T-helper 22 cell (primary cell): ENCODE results near the gene NEDD9.

Source experiments
- DNase-seq: peaks from one replicate; pipeline ENCODE4 v3.0.0-alpha.2; 2020; ENCODE audit warnings: low read depth

The NEDD9 gene

DNA sequence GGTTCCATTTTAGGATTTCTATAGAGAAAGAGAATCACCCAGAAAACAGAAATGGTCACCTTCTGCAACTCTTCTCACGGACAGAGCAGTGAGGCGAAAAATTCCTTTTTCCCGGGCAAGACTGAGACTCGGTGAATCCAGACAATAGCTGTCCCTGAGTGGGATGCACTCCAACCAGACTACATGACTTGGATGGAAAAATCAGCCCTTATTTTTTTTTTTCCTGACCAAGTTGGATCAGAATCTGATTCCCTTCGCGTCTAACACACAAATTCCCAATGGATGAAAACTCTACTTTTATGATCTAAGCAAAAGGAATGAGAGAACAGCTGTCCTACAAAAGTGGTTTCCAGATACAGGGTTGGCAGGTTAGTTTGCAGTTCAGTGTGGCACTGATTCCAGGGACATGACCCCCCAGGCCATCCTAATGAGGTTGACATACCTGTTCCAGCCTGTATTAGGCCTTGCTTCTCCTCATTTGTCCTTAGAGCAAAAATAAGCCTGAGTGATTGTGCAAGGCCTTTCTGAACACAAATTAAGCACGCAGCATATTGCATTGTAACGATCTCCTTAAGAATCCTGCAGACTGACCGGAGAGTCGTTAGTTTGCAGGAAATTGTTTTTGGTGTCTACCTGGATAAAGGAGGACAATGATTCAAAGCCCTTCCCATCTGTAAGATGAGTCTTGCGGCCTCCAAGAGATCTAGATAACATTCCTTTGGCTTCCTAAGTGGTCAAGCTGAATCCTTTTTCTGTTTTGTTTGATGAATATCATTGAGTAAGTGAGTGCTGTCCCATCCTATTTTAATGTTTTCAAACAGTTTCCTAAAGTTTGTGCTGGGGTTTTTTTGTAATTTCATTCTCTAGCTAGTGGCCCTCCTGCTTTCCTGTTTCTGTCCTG lies 1.5 kb upstream of the NEDD9 start:
- no peak for DNase-seq

DNA sequence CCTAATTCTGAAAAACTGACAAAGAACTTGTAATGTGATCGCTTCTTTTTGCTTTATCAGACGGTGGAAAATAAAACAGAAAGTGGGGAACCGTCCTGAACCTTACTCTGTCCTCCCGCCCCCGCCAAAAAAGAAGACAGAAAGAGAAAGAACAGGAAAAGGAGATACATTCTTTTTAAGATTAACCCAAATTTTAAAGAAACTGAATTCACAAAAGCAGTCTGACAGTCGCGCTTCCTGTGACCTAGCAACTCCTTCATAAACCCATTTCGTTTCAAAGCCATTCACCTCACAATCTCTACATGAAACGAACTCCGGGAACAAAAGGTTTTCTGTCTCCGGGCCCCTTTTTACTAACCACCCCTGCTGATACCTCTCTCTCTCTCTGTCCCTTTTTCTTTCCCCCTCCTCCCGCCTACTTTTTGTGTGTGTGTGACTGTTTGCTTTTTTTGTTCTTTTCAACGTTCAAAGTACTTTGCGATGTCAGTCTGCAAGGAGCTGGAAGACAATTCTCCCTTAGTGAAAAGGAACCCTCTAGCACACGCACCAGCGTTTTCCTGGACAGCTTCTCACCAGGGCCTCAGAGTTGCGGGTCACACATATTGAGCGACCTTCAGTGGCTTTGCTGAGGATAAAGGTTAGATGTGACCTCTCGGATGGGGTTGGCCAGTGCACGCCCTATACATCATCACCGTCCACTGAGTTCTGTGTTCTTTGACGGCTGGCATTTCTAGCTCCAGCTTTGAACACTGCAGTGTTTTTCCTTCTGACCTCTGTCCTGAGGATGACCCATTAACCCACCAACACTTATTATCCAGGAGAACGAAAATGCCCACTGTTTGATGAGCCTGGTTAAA lies 530 bp upstream of the NEDD9 start:
- no peak for DNase-seq

DNA sequence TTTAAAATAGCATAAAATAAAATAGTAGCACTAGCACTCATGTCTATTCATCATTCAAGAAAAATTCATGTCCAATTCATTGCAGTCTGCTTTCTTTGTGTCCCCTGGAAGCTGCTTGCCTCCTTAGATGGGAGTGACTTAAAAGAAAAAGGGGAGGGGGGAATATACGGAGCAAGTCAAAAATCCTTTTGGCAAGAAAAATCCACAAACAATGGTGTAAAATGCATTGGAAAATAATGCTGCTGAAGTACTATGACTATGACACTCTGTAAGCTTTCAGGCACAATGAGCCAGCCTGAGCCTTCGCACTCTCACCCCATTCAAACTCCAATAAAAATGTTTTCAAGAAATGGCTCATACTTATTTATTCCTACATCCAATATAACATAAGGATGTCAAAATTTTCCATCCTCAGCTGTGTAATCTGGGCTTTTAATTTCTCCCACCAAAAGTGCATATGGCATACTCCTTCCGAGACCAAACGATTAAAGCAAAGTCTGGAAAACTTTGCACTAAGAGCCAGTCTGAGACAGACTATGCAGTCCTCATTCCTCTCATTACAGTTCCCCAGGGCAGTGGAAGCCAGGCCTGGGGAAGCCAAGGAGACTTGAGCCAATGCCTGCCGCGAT lies 790 bp downstream of the NEDD9 start:
- no peak for DNase-seq

DNA sequence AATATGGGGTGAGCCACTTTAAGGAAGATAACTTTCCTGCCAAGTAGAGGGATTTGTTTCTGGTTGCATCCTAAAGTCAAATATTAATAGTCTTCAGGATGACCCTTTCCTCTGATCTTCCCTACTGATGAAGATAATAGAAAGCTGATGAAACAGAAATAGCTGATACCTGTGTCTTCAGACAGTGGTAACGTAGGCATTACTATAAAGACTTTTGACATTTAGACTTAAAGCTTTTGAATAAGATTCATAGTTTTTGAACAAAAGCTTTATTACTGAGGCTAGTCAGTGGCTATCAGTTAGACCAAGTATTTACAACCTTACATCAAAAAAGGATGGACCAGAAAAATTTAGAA lies 1.4 kb downstream of the NEDD9 start:
- no peak for DNase-seq

DNA sequence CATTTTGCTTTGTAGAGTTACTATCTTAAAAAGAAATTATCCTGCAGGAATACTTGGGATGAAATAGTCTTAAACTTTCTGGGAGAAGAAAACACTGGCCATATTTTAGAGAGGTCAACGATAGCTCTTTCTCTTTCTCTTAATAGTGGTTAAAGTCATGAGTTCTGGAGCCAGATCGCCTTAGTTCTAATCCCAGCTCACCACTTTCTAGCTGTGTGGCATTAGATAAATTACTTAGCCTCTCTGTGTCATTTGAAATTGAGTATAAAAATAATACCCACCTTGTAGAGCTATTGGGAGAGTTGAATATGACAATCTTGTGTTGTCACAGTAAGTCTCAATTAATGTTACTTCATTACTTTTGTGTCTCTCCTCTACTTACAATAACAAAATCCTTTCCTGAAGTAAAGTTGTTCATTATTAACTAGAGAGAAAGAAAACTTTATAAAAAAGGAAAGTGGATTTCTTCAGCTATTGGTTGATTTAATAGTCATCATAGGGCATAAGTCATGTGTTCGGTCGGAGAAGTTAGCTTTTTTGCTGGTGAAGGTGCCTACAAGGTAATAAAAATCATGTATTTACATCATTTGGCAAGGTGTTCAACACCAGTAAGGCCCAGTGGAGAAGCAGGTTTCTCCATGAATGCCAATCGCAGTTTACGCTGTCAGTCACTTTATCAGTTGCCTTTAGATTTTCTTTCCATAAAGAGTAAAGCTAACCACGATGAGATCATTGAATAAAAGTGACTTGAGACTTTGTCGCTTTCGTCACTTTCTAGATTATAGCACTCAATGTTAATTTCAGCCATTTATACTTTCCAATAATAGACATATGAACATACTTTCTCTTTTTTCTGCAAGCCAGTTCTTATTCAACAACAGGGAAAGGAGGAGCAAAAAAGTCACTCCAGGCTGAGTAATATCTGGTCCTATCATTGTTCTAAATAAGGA lies 2.0 kb downstream of the NEDD9 start:
- no peak for DNase-seq

DNA sequence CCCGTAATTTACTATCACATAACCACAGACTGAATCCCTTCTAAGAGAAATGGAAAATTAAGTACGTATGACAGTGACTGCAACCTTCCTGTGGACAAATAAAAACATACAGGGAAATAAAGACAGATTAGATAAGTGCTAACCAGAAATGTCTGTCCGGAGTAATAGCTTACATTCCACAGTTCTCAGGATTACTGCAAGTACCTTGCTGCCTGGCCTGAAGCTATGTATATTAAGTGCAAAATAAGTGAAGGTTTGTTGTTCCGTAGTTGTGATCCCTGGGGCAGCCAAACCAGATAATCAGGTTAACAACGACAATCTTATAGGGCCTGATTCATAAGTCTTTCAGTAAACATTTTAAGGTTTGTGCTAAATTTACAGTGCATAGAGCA lies 2.8 kb downstream of the NEDD9 start:
- DNase-seq = no peak

DNA sequence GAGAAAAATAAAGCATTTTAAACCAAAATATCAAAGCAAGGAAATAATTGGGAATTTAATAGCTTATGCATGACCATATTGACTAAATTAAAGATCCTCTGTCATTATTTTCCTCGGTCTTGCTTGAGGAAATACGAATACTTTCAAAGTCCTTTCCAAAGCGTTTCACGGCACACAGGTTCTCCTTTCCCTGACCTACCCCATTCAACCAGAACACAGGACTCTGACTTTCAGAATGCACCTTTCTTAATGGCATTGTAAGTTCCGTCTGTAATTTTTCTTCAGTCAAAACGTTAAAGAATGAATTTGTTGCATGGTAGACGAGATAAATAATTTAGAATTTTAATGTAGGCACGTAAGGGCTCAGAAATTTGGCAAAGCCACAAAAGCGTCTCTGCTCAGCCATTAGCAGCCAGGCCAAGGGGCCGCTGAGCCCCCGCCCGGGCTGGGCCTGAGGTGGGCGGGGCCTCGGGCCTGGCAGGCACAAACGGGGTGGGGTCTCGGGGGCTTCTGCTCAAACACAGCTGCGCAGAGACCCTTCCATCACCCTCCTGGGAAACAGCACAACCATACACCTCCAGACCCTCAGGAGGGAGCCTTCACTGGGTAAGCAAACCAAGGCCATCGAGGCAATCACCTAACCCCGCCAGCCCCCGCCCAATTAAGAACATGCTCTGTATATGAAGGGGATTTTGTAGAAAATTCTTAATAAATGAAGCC lies 3.4 kb downstream of the NEDD9 start:
- no peak for DNase-seq

DNA sequence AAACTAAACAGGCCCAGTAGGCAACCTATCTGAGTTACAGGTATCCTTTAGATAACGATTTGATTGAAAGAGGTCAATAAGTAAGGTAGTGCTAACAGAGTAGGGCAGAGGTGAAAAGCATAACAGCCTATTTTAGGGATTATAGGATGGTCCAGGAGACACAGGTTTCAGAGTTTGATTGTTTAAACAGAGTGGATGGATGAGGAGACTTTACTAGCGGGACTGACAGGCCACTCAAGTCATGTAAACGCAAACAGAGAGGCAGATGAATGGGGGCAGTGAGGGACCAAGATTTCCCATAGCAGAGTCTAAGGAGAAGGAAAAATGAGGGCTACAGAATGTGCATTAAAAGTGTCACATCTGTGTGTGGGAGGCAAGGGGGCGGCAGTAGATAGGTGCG lies 4.8 kb downstream of the NEDD9 start:
- no peak for DNase-seq

DNA sequence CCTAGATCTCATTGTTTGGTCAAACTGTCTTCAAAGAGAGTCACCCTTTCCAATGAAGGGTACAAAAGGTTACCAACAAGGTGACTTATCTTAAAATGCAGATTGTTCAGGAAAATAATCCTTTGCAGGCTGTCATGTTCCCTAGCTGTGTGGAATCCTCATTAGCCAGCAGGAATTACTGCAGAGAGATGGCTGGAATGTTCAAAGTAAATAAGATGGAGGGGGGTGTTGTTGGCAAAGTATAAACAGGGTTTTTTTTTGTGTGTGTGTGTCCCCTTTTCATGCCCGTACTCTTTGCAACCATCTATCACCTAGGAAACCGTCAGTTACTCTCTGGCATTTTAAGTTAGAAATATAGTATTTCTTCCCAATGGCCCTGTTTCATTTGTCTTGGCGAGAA lies 6.5 kb downstream of the NEDD9 start:
- DNase-seq = no peak

DNA sequence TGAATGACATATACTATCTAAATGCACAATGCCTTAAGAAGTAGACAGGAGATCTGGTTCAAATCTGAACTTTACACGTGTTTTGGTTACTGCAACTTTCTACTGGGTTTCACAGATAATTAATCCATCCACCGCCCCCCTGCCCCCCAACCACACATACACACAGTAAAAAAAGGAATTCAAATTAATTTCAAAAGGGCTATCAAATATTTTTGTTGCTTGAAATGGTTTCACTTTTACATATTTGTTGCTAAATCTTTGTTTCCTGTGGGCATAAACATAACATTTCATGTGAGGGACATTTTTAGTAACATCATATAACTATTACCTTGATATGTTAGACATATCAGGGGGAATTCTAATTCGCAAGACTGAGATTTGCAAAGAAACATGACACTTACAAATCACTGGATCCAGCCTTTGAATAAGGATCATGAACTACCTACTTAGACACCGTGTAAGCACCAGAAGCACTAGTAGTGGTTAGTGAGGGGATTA lies 7.5 kb downstream of the NEDD9 start:
- no peak for DNase-seq

DNA sequence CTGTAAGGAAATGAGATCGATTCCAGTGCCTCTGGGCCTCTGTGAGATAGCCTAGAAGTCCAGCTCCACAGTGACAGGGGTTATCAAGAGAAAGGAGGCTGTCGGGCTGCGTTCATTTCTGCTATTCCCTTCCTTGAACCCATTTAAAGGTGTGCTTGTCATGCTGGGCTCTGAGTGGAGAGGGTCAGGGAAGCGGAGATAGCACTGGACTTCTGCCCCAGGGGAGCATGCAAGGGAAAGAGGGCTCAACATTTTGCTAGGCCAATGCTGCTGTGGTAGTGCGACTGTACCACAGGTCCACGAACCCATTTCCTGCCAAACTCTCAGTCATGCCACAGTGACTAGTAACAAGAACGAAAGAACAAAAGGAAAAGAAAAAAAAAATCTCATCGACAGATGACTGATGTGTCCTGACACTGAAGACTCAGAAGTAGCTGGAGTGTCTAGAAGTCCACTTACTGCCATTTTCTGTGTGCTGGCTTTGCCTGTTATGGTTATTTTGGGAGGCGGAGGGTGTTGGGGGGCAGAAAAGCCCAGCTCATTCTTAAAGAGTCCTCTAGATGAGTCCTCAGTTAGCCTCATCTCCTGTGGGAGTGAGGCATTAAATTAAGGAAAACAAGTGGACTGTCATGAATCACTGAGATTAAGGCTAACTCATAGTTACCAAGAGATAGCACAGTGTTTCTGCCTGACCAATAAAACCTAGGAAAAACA lies 8.1 kb downstream of the NEDD9 start:
- no peak for DNase-seq

DNA sequence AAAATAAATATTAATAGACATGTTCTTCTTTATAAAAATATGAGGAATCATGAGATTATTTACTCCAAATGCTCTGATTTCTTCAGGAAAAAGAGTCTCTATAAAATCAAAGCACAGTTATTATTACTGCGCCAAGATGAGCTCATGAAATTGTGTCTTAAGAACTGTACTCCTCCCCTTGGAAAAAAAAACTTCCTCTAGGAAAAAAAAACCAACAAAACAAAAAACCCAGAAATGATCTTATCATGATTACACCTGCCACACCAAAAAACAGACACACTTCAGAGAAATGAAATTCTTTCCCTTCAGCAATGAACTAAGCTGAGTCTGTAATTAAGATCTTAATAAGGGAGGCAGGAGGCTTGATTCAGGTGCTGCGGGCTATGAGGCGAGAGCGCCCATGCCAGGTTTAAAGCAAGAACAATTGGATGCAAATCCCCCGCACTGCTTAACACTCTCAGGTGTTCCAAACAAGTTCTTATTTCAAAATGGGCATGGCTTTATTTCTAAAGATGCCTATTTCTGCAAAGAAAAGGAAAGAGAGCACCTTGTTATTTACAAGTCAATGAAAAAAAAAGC lies 9.1 kb downstream of the NEDD9 start:
- no peak for DNase-seq

DNA sequence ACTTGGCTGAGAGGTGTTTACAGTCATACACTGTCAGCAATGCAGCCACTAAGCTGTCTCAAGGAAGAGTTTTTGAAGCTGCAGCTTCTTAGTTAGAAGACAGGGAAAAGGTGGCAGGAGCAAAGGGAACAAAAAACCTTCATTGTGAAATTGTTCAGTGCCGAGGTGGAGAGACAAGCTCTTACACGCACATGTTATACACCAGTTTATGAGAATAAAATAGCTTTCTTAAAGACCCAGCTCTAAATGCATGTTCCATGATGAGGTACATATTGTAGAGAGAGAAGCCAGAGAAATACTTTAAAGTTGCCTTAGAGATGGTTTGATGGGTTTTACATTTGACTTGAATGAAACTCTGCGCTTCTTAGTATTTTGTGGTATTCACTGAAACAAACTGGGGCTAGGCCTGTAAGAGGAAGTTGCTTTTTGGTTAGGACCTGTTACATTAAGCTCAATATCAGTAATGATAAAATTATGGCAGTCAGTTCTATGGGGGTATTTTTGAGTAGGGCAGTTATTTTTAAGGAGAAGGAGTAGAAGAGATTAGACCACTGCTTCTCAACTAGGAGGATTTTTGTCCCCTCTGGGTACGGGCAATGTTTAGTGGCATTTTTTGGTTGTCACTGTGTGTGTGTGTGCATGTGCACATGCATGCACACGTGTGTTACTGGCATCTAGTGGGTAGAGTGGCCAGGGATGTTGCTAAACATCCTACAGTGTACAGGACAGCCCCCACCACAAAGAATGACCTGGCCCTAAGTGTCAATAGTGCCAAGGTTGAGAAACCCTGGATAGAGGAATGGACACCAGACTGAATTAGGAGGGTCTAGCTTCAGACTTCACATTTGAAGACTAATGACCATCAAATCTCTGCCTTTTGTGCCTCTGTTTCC lies 9.8 kb downstream of the NEDD9 start:
- DNase-seq = no peak

DNA sequence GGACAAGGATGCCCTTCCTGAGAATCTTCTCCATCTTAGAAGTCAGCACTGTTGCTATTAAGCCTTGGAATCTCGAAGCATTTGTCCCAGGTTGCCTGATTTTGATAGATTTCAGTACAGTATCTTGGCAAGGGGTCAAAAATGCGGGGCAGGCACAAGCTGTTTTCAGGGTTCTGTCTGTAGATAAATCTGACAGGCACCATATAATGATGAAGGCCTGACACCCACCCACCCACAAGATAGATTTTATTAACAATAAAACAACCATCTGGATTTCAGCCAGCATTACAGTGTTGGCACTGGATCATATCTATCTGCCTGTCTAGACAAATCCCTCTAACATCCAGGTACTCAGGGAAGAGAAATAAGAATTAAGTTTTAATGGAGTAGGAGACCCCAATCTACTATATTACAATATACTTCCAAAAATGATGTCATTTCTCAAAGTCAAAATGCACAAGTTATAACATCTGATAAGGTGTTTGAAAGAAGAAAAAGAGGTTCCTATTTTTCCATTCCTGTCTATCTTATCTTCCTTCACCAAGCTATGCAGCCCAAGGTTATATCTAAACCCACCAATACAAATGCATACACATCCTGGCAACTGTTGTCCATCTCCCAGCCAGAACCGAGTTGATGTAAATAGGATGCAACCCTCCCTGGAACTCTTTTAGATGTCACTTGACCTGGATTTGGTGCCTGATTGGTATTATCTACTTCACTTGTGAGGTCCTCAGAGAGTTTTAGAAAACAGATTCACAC lies 10.7 kb downstream of the NEDD9 start:
- no peak for DNase-seq

DNA sequence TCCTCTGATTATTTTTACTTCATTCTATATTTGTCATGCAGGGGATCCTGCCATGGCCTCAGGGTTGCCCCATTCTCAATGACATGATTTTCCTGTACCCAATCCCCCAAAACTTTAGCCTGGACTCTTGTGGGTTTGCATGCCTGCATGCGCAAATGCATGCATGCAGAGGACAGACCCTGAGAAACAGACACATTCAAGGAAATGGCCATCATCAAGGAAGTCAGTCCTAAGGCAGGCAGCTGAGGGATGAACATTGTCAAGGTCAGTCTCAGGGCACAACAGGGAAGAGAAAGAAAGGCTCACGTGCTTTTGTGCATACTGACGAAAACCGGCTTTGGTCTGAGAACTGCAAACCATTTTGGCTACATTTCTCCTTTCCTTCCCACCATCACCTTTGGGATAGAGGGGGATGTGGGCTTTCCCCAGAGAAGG lies 13.1 kb downstream of the NEDD9 start:
- DNase-seq = no peak

DNA sequence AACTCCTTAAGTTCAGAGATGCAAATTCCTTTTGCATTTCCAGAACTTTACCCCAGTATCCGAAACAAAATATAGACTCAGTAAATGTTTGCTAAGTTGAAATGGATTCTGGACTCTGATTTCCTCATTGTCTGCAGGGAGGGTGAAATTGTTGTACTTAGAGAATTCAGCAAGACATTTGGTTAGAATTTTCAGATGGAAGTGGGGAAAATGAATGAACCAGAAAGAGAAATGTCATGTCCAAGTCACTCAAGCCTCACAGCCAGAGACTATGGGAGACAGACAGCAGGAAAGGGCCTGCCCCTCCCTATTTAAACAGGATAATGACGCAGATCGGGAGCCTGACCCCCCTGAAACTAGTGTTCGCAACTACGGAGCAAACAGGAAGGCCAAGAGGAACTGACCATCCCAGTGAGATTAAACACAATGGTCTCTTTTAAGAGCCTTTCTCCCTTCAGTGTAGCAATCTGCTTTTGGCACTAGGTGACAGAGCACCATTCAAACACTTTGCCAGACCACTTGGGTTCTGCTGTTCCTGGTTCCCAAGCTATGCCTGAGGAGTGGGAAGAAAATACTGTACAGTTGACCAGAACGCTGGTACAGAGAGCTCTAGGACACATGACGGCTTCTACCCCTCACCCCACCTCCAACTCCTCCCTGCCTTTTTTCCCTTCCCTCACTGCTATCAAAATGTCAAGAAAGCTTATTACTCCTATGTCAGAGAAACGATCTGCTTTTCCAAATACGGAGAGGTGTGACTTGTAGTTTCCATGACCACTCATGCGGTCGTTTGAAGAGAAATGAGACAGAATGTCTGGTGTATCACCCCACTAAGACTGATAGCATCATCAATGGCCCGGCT lies 13.7 kb downstream of the NEDD9 start:
- no peak for DNase-seq

DNA sequence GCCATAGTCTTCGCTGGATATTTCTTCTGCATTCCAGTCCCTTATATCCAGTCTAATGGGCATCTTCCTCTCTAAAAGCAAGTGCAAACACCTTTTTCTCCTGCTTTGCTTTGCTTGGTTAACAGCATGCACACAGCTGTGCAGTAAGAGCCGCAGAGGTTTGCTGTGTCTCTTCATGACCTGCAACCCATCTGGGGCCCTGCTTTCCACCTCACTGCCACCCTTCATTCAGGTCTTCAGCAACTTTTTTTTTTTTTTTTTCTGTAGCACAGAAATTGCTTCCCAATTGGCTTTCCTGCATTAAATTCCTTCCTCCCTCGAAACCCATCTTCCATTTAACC lies 14.4 kb downstream of the NEDD9 start:
- DNase-seq = no peak
